Left ventricle myocardium inferior (tissue), 1 donor: ENCODE results near the gene NUBP2. TPM values are rescaled to one million over a fixed set of nuclear protein-coding genes. Genes with fewer than 3 reads are reported as not detected.

Experiments
- DNase-seq: peaks from one replicate; pipeline ENCODE4 v3.0.0-alpha.2; 2020
- H3K27ac ChIP-seq: fragments of 200-600 bp; replicated peaks from 2 replicates; pipeline ENCODE4 v1.8.0; 2021
- H3K27me3 ChIP-seq: fragments of 200-600 bp; 2 replicates; pipeline ENCODE4 v1.8.0; 2021; ENCODE audit warnings: low read depth
- H3K36me3 ChIP-seq: fragments of 200-600 bp; 2 replicates; pipeline ENCODE4 v1.8.0; 2021
- H3K4me1 ChIP-seq: fragments of 200-600 bp; 2 replicates; pipeline ENCODE4 v1.8.0; 2021
- H3K4me3 ChIP-seq: fragments of 200-600 bp; 2 replicates; pipeline ENCODE4 v1.8.0; 2021; ENCODE audit warnings: mild to moderate bottlenecking, moderate library complexity
- H3K9me3 ChIP-seq: fragments of 200-600 bp; replicated peaks from 2 replicates; pipeline ENCODE4 v1.8.0; 2021
- CTCF ChIP-seq: fragments of 200-600 bp; IDR thresholded peaks from 2 replicates; pipeline ENCODE4 v1.8.0; 2021; ENCODE audit warnings: antibody characterized with exemption, mild to moderate bottlenecking, borderline replicate concordance
- intact Hi-C: fragments of 100-400 bp; cut with micrococcal nuclease; formaldehyde crosslinking; loops from one replicate; pipeline ENCODE4 v1.11.0; 2022
- total RNA-seq: library from RNA; stranded (reverse); fragmentation: NEBNext Ultra II Directional; extraction: Animal tissue kit (Norgen Biotek cat#: 25700); gene quantifications from one replicate; pipeline ENCODE4 v1.2.1, GENCODE V29; 2021
- donor health status: DM: no; HTN: yes; CAD: no; lungs with severe emphysema.

Gene NUBP2
- total RNA-seq, 1 donor from 2014 or later, result 36.2 TPM

- H3K4me3 ChIP-seq, result peak overlapping the region; percentile 96
- intact Hi-C loops, result no loop called here
These were observed 2.1 kb upstream of the NUBP2 start for GRCh38 chr16:1780677-1781072.

GRCh38 chr16:1781254-1781653 is 1.5 kb upstream of the NUBP2 start:
- peaks cover 69% of the 10 kb centered on the region for H3K4me1 ChIP-seq
- intact Hi-C loops, result no loop called here

More at GRCh38 chr16:1780677-1781072, 2.1 kb upstream of the NUBP2 start:
- H3K27ac ChIP-seq, result no peak overlapping the region
- DNase-seq, result no peak
- no peak for TF ChIP-seq CTCF
- peaks cover 50% of the 10 kb centered on the region for H3K36me3 ChIP-seq
- peaks cover 63% of the 10 kb centered on the region for H3K4me1 ChIP-seq
- no peaks in the 10 kb centered on the region for H3K27me3 ChIP-seq
- no peaks in the 10 kb centered on the region for H3K9me3 ChIP-seq

GRCh38 chr16:1781758-1782407 is 877 bp upstream of the NUBP2 start:
- intact Hi-C loops, result no loop called here
- H3K36me3 ChIP-seq, result peaks cover 49% of the 10 kb centered on the region
- H3K4me3 ChIP-seq, result peak overlapping the region; percentile 96
- H3K4me1 ChIP-seq, result peaks cover 67% of the 10 kb centered on the region
- no peaks in the 10 kb centered on the region for H3K27me3 ChIP-seq
- DNase-seq, result no peak
- peak overlapping the region; percentile 90 for H3K27ac ChIP-seq
- no peaks in the 10 kb centered on the region for H3K9me3 ChIP-seq
- peak; percentile 17 for TF ChIP-seq CTCF

More at GRCh38 chr16:1781254-1781653, 1.5 kb upstream of the NUBP2 start:
- Histone ChIP-seq H3K27me3 (no peaks in the 10 kb centered on the region), H3K9me3 (no peaks in the 10 kb centered on the region), H3K27ac (peak overlapping the region; percentile 90), H3K36me3 (peaks cover 49% of the 10 kb centered on the region), H3K4me3 (peak overlapping the region; percentile 96)
- no peak for DNase-seq
- TF ChIP-seq CTCF, result no peak

- H3K36me3 ChIP-seq, result peaks cover 46% of the 10 kb centered on the region
These were observed 2.5 kb downstream of the NUBP2 start for GRCh38 chr16:1784977-1785845.

GRCh38 chr16:1785846-1786170 is 3.0 kb downstream of the NUBP2 start:
- H3K27me3 ChIP-seq, result no peaks in the 10 kb centered on the region
- TF ChIP-seq CTCF, result no peak
- H3K9me3 ChIP-seq, result no peaks in the 10 kb centered on the region
- H3K4me1 ChIP-seq, result peaks cover 50% of the 10 kb centered on the region
- no peak overlapping the region for H3K4me3 ChIP-seq
- peaks cover 40% of the 10 kb centered on the region for H3K36me3 ChIP-seq
- intact Hi-C loops, result no loop called here
- DNase-seq, result peak; percentile 8
- H3K27ac ChIP-seq, result no peak overlapping the region

More at GRCh38 chr16:1784977-1785845, 2.5 kb downstream of the NUBP2 start:
- H3K9me3 ChIP-seq, result no peaks in the 10 kb centered on the region
- H3K27me3 ChIP-seq, result no peaks in the 10 kb centered on the region
- peaks cover 56% of the 10 kb centered on the region for H3K4me1 ChIP-seq
- peak; percentile 12 for DNase-seq
- no peak for TF ChIP-seq CTCF
- no peak overlapping the region for H3K27ac ChIP-seq
- intact Hi-C loops, result no loop called here
- no peak overlapping the region for H3K4me3 ChIP-seq
